WERI-Rb-1 (cell line): ENCODE data around the gene CLIC5.

ENCODE experiments used
- DNase-seq: peaks from one replicate; pipeline ENCODE4 v3.0.0-alpha.2; 2020
- H3K27ac ChIP-seq: fragments of 250-450 bp; sonication (Bioruptor Pico); 2 replicates; pipeline ENCODE4 v1.5.1; 2020; ENCODE audit warnings: mild to moderate bottlenecking, moderate library complexity
- H3K27me3 ChIP-seq: fragments of 250-450 bp; sonication (Bioruptor Pico); 2 replicates; pipeline ENCODE4 v1.5.1; 2021; ENCODE audit warnings: mild to moderate bottlenecking, low read depth, moderate library complexity; ENCODE audit not compliant: insufficient read depth, severe bottlenecking
- H3K36me3 ChIP-seq: fragments of 250-450 bp; sonication (Bioruptor Pico); 2 replicates; pipeline ENCODE4 v1.5.1; 2020; ENCODE audit warnings: mild to moderate bottlenecking, moderate library complexity
- H3K4me3 ChIP-seq: 2 replicates; pipeline ENCODE4 v1.5.1; 2011; ENCODE audit warnings: low read depth, mild to moderate bottlenecking, control low read depth, low read length
- H3K9me3 ChIP-seq: fragments of 250-450 bp; sonication (Bioruptor Pico); 2 replicates; pipeline ENCODE4 v1.5.1; 2021; ENCODE audit warnings: mild to moderate bottlenecking, moderate library complexity; ENCODE audit not compliant: severe bottlenecking
- TF ChIP-seq, protein P1 (sequence below): IDR thresholded peaks from 2 replicates; pipeline ENCODE4 v1.5.1; 2011; ENCODE audit warnings: low read depth, mild to moderate bottlenecking, control low read depth, inconsistent platforms, low read length

CLIC5 gene

DNA sequence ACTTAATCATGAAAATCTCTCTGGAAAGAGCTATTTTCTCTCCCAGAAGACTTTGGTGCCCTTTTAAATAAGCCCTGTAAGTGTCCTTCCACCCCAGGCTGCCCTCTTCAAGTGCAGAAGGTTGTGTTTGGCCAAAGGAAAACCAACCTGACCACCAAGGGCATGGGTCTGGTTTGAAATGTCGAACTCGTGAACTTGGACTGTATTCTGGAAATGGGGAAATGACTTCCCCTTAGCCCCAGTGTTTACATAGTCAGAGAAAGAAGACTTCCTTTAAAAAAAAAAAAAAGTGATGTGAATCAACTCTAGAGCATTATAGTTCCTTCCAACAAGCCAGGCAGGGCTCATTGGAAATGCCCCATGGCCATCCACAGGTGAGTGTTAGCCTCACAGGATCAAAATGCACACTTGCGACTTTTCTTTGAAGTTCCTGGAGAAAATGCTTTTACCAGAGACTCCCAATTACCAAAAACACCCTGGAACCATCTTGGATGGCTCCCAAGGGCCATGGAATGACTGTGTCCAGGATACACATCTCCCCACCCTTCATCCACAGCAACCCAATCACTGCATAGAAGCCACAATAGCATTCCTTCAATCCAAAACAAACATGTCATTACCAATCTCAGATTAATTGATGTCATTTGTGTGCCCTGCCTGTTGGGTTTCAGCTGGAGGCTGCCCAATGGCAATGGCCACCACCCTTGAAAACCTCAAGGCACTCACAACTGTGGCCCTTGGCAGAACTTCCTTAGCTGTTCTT, 133.8 kb downstream of the CLIC5 start:
- Histone ChIP-seq H3K27ac (no peak overlapping the region), H3K27me3 (no peaks in the 10 kb centered on the region), H3K4me3 (no peak overlapping the region), H3K9me3 (no peaks in the 10 kb centered on the region), H3K36me3 (no peaks in the 10 kb centered on the region)
- TF ChIP-seq, protein P1, sequence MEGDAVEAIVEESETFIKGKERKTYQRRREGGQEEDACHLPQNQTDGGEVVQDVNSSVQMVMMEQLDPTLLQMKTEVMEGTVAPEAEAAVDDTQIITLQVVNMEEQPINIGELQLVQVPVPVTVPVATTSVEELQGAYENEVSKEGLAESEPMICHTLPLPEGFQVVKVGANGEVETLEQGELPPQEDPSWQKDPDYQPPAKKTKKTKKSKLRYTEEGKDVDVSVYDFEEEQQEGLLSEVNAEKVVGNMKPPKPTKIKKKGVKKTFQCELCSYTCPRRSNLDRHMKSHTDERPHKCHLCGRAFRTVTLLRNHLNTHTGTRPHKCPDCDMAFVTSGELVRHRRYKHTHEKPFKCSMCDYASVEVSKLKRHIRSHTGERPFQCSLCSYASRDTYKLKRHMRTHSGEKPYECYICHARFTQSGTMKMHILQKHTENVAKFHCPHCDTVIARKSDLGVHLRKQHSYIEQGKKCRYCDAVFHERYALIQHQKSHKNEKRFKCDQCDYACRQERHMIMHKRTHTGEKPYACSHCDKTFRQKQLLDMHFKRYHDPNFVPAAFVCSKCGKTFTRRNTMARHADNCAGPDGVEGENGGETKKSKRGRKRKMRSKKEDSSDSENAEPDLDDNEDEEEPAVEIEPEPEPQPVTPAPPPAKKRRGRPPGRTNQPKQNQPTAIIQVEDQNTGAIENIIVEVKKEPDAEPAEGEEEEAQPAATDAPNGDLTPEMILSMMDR = no peak
- no peak for DNase-seq

GRCh38 chr6:45880676-45881075, 135.0 kb downstream of the CLIC5 start:
- no peaks in the 10 kb centered on the region for H3K27me3 ChIP-seq
- H3K4me3 ChIP-seq = no peak overlapping the region
- no peaks in the 10 kb centered on the region for H3K9me3 ChIP-seq
- H3K36me3 ChIP-seq = no peaks in the 10 kb centered on the region
- DNase-seq = no peak
- TF ChIP-seq, protein P1 = no peak
- no peak overlapping the region for H3K27ac ChIP-seq

- no peak overlapping the region for H3K4me3 ChIP-seq
- no peak for DNase-seq
- no peaks in the 10 kb centered on the region for H3K36me3 ChIP-seq
- no peaks in the 10 kb centered on the region for H3K27me3 ChIP-seq
- no peaks in the 10 kb centered on the region for H3K9me3 ChIP-seq
- H3K27ac ChIP-seq = no peak overlapping the region
- TF ChIP-seq, protein P1 = no peak
These were observed 135.5 kb downstream of the CLIC5 start for GRCh38 chr6:45880159-45880558.

DNA sequence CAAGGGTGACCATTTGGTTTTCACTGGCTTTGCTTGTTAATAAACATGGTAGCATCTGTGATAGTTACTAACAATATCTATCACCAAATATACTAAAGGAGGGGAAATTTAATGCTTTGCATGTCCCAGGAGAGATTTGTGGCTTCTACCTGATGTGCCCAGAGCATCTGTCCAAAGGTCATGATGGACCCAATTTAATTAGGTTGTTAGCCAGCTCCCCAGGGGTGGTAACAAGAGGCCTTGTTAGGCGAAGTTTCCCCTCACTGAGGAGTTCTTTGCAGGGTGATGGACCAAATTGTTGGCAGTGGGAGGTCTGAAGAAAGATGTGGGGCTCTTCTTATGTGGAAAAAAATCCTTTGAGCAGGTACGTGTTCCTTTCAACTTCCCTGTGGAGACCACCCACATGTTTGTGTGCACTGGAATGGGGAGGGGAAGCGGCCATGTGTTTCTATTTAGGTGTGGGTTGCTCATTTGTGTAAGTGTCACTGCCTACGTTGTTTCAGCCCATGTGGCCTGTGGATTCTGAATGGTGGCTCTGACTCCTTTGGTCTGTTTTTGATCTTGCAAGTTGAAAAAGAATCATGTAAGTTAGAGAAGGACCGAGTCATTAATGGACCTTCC, 137.6 kb downstream of the CLIC5 start:
- Histone ChIP-seq H3K27me3 (no peaks in the 10 kb centered on the region), H3K9me3 (no peaks in the 10 kb centered on the region), H3K4me3 (no peak overlapping the region), H3K36me3 (no peaks in the 10 kb centered on the region), H3K27ac (no peak overlapping the region)
- DNase-seq = no peak
- TF ChIP-seq, protein P1 = no peak

- H3K27ac ChIP-seq = no peak overlapping the region
- no peaks in the 10 kb centered on the region for H3K36me3 ChIP-seq
- DNase-seq = no peak
- TF ChIP-seq, protein P1 = no peak
- H3K27me3 ChIP-seq = no peaks in the 10 kb centered on the region
- no peaks in the 10 kb centered on the region for H3K9me3 ChIP-seq
- H3K4me3 ChIP-seq = no peak overlapping the region
These were observed 142.8 kb downstream of the CLIC5 start for GRCh38 chr6:45872827-45873365.
